GM12878 (cell line): ENCODE measurements around the gene MRPL20. TPM values are rescaled to one million over a fixed set of nuclear protein-coding genes. Genes with fewer than 3 reads are reported as not detected.

ENCODE experiments used
- CBX3 ChIP-seq: fragments of 200-600 bp; sonication (generic); IDR thresholded peaks from 2 replicates; pipeline ENCODE4 v1.6.1; 2016; ENCODE audit warnings: low read depth, borderline replicate concordance
- CHD2 ChIP-seq: IDR thresholded peaks from 2 replicates; pipeline ENCODE4 v1.6.1; 2011; ENCODE audit warnings: low read depth, low read length, improper control_type of control experiment, borderline replicate concordance
- HCFC1 ChIP-seq: fragments of 150-350 bp; IDR thresholded peaks from 2 replicates; pipeline ENCODE4 v1.6.1; 2014; ENCODE audit warnings: low read length
- IRF4 ChIP-seq: IDR thresholded peaks from 2 replicates; pipeline ENCODE4 v1.6.1; 2011; ENCODE audit warnings: low read depth, low read length
- JUNB ChIP-seq: IDR thresholded peaks from 2 replicates; pipeline ENCODE4 v1.6.1; 2016; ENCODE audit warnings: antibody characterized with exemption, mild to moderate bottlenecking
- KLF5 ChIP-seq: fragments of 450-650 bp; IDR thresholded peaks from 2 replicates; pipeline ENCODE4 v1.6.1; 2014; ENCODE audit warnings: mild to moderate bottlenecking; ENCODE audit not compliant: partially characterized antibody
- MEF2A ChIP-seq: IDR thresholded peaks from 2 replicates; pipeline ENCODE4 v1.6.1; 2011; ENCODE audit warnings: low read depth, mild to moderate bottlenecking, low read length, moderate library complexity; ENCODE audit not compliant: insufficient read depth
- MEF2B ChIP-seq: fragments of 450-650 bp; IDR thresholded peaks from 2 replicates; pipeline ENCODE4 v1.6.1; 2018; ENCODE audit warnings: mild to moderate bottlenecking, moderate library complexity; ENCODE audit not compliant: partially characterized antibody, poor library complexity, severe bottlenecking
- MTA3 ChIP-seq: IDR thresholded peaks from 2 replicates; pipeline ENCODE4 v1.6.1; 2012; ENCODE audit warnings: low read length, inconsistent platforms, borderline replicate concordance
- POLR2A ChIP-seq: IDR thresholded peaks from 2 replicates; pipeline ENCODE4 v1.6.1; 2011; ENCODE audit warnings: low read depth, mild to moderate bottlenecking, low read length
- POLR2AphosphoS2 ChIP-seq: IDR thresholded peaks from 2 replicates; pipeline ENCODE4 v1.6.1; 2011; ENCODE audit warnings: low read depth, mild to moderate bottlenecking, low read length, improper control_type of control experiment, moderate library complexity
- RAD21 ChIP-seq: IDR thresholded peaks from 2 replicates; pipeline ENCODE4 v1.6.1; 2011; ENCODE audit warnings: mild to moderate bottlenecking, low read depth, low read length, moderate library complexity; ENCODE audit not compliant: insufficient read depth
- RB1 ChIP-seq: fragments of 450-650 bp; formaldehyde crosslinking; IDR thresholded peaks from 2 replicates; pipeline ENCODE4 v1.6.1; 2017; ENCODE audit warnings: mild to moderate bottlenecking, borderline replicate concordance
- RFX5 ChIP-seq: IDR thresholded peaks from 2 replicates; pipeline ENCODE4 v1.6.1; 2011; ENCODE audit warnings: low read depth, low read length, improper control_type of control experiment
- SUZ12 ChIP-seq: fragments of 200-600 bp; sonication (generic); IDR thresholded peaks from one replicate; pipeline ENCODE4 v1.6.1; 2018; ENCODE audit warnings: antibody characterized with exemption, mild to moderate bottlenecking; ENCODE audit not compliant: unreplicated experiment
- YY1 ChIP-seq: IDR thresholded peaks from 2 replicates; pipeline ENCODE4 v1.6.1; 2011; ENCODE audit warnings: low read depth, mild to moderate bottlenecking, low read length
- ZSCAN29 ChIP-seq: fragments of 450-650 bp; IDR thresholded peaks from 2 replicates; pipeline ENCODE4 v1.6.1; 2017; ENCODE audit warnings: mild to moderate bottlenecking, moderate library complexity
- polyA plus RNA-seq, 11 experiments: library from polyadenylated mRNA; depleted of rRNA in 4 of 11; unstranded in 6 of 11; stranded (reverse) in 5 of 11; fragments of >200 nt; fragmentation: Nextera tagmentation in 4 of 11; fragmentation: Illumina TruSeq in 1 of 11; extraction: Ambion mirVana in 4 of 11; extraction: Trizol in 1 of 11; gene quantifications; 1 replicate in 1 of 11; 2 replicates in 10 of 11; pipeline versions ENCODE4 v1.2.1 to v1.2.3, GENCODE V29; 2011 to 2016; ENCODE audit warnings: inconsistent platforms in 2 of 11, missing spikeins in 2 of 11, low read depth in 1 of 11
- total RNA-seq, 4 experiments: library from RNA; depleted of rRNA in 3 of 4; stranded (reverse); fragments of >200 nt in 3 of 4; fragmentation: Illumina TruSeq in 1 of 4; extraction: Trizol in 1 of 4; gene quantifications; 2 replicates each; pipeline versions ENCODE4 v1.2.1 to v1.2.3, GENCODE V29; 2013 to 2021
- TF ChIP-seq, protein P1 (sequence below): fragments of 450-650 bp; IDR thresholded peaks from 2 replicates; pipeline ENCODE4 v1.6.1; 2017; ENCODE audit warnings: mild to moderate bottlenecking
- TF ChIP-seq, protein P2 (sequence below), 3 experiments: IDR thresholded peaks in 2 of 3; conservative IDR thresholded peaks in 1 of 3; 2 replicates each; pipeline ENCODE4 v1.5.1; 2011; ENCODE audit warnings: low read depth in 3 of 3, low read length in 3 of 3, mild to moderate bottlenecking in 3 of 3, control low read depth in 2 of 3, moderate library complexity in 2 of 3, inconsistent platforms in 1 of 3, mixed read lengths in 1 of 3; ENCODE audit not compliant: control insufficient read depth in 2 of 3, insufficient read depth in 1 of 3; ENCODE audit errors: extremely low read depth in 1 of 3
- TF ChIP-seq, protein P3 (sequence below): fragments of 450-650 bp; IDR thresholded peaks from 2 replicates; pipeline ENCODE4 v1.6.1; 2018; ENCODE audit warnings: borderline replicate concordance, mild to moderate bottlenecking; ENCODE audit not compliant: partially characterized antibody
- TF ChIP-seq, protein P4 (sequence below): fragments of 450-650 bp; formaldehyde crosslinking; IDR thresholded peaks from 2 replicates; pipeline ENCODE4 v1.4.0; 2022; ENCODE audit warnings: mild to moderate bottlenecking, moderate library complexity

MRPL20 gene
- total and polyA plus RNA-seq, 10 of the 15 experiments (the other 5 are each of a cell fraction or from before 2014, with no cell fraction given), result 129 to 525 (median 255) TPM

DNA sequence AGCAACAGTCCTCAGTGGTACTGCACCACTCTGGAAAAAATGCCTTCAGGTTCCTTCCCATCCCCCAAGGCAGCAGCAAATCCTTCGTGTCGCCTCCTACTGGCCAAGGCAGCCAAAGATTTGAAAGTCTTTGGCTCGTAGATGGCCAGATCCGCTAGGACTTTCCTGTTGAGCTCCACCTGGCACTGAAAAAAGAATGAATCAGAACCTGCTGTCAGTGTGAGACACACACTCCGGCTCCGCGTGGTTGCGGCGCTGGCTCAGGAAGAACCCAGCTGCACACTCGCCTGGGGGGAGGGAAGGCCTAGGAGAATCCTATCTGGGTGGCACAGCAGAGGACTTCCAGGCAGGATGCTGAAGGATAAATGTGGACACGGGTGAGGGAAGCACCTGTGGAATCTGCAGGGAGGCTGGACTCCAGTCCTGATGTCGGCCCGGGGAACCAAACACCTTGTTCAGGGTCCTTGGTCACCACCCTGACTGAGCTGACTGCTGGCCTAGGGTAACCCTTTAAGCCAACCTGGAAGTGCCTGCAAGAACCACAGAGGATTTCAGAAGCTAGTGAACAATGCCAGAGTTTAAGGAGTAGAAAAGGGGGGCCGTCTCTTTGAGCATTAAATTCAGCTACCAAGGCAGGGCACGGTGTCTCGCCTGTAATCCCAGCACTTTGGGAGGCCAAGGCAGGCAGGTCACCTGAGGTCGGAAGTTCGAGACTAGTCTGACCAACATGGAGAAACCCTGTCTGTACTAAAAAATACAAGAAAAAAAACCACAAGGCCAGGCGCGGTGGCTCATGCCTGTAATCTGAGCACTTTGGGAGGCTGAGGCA, 4.8 kb downstream of the MRPL20 start (continued):
- TF ChIP-seq MTA3, result no peak
- no peak for TF ChIP-seq HCFC1
- TF ChIP-seq JUNB, result no peak
- TF ChIP-seq, protein P1, sequence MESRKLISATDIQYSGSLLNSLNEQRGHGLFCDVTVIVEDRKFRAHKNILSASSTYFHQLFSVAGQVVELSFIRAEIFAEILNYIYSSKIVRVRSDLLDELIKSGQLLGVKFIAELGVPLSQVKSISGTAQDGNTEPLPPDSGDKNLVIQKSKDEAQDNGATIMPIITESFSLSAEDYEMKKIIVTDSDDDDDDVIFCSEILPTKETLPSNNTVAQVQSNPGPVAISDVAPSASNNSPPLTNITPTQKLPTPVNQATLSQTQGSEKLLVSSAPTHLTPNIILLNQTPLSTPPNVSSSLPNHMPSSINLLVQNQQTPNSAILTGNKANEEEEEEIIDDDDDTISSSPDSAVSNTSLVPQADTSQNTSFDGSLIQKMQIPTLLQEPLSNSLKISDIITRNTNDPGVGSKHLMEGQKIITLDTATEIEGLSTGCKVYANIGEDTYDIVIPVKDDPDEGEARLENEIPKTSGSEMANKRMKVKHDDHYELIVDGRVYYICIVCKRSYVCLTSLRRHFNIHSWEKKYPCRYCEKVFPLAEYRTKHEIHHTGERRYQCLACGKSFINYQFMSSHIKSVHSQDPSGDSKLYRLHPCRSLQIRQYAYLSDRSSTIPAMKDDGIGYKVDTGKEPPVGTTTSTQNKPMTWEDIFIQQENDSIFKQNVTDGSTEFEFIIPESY, result peak; percentile 34; the same call in 1 of the 2 replicates
- no peak for TF ChIP-seq RB1
- no peak for TF ChIP-seq RFX5
- no peak for TF ChIP-seq KLF5
- peak; percentile 34; the same call in 1 of the 2 replicates for TF ChIP-seq YY1
- TF ChIP-seq POLR2A, result peak; percentile 27; the same call in 1 of the 2 replicates
- TF ChIP-seq MEF2A, result no peak
- TF ChIP-seq, protein P2, sequence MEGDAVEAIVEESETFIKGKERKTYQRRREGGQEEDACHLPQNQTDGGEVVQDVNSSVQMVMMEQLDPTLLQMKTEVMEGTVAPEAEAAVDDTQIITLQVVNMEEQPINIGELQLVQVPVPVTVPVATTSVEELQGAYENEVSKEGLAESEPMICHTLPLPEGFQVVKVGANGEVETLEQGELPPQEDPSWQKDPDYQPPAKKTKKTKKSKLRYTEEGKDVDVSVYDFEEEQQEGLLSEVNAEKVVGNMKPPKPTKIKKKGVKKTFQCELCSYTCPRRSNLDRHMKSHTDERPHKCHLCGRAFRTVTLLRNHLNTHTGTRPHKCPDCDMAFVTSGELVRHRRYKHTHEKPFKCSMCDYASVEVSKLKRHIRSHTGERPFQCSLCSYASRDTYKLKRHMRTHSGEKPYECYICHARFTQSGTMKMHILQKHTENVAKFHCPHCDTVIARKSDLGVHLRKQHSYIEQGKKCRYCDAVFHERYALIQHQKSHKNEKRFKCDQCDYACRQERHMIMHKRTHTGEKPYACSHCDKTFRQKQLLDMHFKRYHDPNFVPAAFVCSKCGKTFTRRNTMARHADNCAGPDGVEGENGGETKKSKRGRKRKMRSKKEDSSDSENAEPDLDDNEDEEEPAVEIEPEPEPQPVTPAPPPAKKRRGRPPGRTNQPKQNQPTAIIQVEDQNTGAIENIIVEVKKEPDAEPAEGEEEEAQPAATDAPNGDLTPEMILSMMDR (IDR thresholded peaks at IDR 0.05 in 2 of 3, conservative IDR thresholded peaks at IDR 0.05 in 1 of 3; ENCODE audit: control insufficient read depth in 2 of 3, extremely low read depth in 1 of 3, insufficient read depth in 1 of 3, low read depth in 3 of 3, low read length in 3 of 3), result peak; percentile 33 to 69 (median 56)
- no peak for TF ChIP-seq CBX3
- TF ChIP-seq POLR2AphosphoS2, result no peak
- TF ChIP-seq, protein P3, sequence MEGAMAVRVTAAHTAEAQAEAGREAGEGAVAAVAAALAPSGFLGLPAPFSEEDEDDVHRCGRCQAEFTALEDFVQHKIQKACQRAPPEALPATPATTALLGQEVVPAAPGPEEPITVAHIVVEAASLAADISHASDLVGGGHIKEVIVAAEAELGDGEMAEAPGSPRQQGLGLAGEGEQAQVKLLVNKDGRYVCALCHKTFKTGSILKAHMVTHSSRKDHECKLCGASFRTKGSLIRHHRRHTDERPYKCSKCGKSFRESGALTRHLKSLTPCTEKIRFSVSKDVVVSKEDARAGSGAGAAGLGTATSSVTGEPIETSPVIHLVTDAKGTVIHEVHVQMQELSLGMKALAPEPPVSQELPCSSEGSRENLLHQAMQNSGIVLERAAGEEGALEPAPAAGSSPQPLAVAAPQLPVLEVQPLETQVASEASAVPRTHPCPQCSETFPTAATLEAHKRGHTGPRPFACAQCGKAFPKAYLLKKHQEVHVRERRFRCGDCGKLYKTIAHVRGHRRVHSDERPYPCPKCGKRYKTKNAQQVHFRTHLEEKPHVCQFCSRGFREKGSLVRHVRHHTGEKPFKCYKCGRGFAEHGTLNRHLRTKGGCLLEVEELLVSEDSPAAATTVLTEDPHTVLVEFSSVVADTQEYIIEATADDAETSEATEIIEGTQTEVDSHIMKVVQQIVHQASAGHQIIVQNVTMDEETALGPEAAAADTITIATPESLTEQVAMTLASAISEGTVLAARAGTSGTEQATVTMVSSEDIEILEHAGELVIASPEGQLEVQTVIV, result no peak
- no peak for TF ChIP-seq ZSCAN29
- TF ChIP-seq IRF4, result no peak
- TF ChIP-seq, protein P4, sequence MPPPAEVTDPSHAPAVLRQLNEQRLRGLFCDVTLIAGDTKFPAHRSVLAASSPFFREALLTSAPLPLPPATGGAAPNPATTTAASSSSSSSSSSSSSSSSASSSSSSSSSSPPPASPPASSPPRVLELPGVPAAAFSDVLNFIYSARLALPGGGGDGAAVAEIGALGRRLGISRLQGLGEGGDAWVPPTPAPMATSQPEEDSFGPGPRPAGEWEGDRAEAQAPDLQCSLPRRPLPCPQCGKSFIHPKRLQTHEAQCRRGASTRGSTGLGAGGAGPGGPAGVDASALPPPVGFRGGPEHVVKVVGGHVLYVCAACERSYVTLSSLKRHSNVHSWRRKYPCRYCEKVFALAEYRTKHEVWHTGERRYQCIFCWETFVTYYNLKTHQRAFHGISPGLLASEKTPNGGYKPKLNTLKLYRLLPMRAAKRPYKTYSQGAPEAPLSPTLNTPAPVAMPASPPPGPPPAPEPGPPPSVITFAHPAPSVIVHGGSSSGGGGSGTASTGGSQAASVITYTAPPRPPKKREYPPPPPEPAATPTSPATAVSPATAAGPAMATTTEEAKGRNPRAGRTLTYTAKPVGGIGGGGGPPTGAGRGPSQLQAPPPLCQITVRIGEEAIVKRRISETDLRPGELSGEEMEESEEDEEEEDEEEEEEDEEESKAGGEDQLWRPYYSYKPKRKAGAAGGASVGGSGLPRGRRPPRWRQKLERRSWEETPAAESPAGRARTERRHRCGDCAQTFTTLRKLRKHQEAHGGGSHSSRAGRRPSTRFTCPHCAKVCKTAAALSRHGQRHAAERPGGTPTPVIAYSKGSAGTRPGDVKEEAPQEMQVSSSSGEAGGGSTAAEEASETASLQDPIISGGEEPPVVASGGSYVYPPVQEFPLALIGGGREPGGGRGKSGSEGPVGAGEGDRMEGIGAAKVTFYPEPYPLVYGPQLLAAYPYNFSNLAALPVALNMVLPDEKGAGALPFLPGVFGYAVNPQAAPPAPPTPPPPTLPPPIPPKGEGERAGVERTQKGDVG (CRISPR knock-in tag), result no peak
- 0 out of 2 replicates have a peak, but pooled peaks have one; percentile 17 for TF ChIP-seq RAD21
- no peak for TF ChIP-seq MEF2B
- TF ChIP-seq CHD2, result peak; percentile 58
- TF ChIP-seq SUZ12, result no peak
